ENCODE measurements around the gene TMEM138.

Gene TMEM138

DNA sequence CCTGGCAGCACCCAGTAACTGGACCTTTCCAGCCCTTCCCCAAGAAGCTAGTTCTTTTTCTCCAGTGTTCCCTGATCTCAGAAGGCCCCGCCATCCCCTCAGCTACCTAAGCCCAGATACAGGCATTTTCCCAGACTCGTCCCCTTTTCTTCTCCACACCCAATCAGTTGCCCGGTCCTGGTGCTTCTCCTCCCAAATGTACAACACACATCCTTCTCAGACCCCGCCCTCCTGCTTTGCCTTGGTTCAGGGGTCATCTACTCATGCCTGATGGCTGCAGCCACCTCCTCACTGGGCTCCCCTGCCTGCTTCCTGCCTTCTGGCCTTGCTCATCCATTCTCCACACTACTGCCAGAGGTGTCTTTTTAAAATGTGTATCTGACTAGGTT is 22.7 kb upstream of the TMEM138 start:
- Histone ChIP-seq H3K27me3 (ENCODE audit: low read depth, low read length) (no peaks in the 10 kb centered on the region), H3K4me1 (ENCODE audit: low read length) (peaks cover 17% of the 10 kb centered on the region), H3K9me3 (ENCODE audit: insufficient read depth, low read length) (no peaks in the 10 kb centered on the region), H3K4me2 (ENCODE audit: low read length) (no peak overlapping the region), H3K36me3 (replicated peaks; ENCODE audit: low read depth, low read length) (peaks cover 13% of the 10 kb centered on the region), H3K27ac (ENCODE audit: low read length) (no peak overlapping the region), H4K20me1 (ENCODE audit: insufficient read depth, low read length) (no peaks in the 10 kb centered on the region), H3K79me2 (ENCODE audit: low read length) (no peaks in the 10 kb centered on the region), H3K4me3 (ENCODE audit: low read length) (no peak overlapping the region), H2AFZ (ENCODE audit: low read depth, low read length) (no peak overlapping the region), H3K9ac (ENCODE audit: low read length) (no peak overlapping the region)
- TF ChIP-seq CTCF (IDR thresholded peaks at IDR 0.05; ENCODE audit: low read depth, low read length) = no peak
- TF ChIP-seq EZH2phosphoT487 (IDR thresholded peaks at IDR 0.05; ENCODE audit: low read depth) = no peak

DNA sequence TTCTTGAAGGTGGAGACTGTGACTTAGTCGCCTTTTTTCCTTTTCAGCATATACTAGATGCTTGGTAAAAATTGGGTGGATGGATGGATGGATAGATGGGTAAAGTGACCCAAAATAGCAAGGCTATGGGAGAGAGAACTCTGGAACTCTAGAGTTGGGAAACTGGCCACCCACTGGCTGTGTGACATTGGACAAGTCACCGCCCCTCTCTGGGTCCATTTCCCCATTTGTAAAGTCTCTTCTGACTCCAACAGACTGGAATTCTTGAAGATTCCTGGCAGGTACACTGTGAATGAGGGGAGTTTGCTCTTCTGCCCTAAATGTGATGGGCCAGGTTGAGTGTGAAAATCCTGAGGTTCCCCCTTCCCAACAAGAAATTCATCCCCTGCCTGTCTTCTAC is 21.2 kb upstream of the TMEM138 start:
- TF ChIP-seq CTCF (IDR thresholded peaks at IDR 0.05; ENCODE audit: low read depth, low read length) = no peak
- no peak for TF ChIP-seq EZH2phosphoT487 (IDR thresholded peaks at IDR 0.05; ENCODE audit: low read depth)
- no peaks in the 10 kb centered on the region for H3K9me3 ChIP-seq (ENCODE audit: insufficient read depth, low read length)
- no peaks in the 10 kb centered on the region for H4K20me1 ChIP-seq (ENCODE audit: insufficient read depth, low read length)
- H3K9ac ChIP-seq (ENCODE audit: low read length) = no peak overlapping the region
- H3K4me2 ChIP-seq (ENCODE audit: low read length) = no peak overlapping the region
- no peak overlapping the region for H2AFZ ChIP-seq (ENCODE audit: low read depth, low read length)
- peaks cover 15% of the 10 kb centered on the region for H3K4me1 ChIP-seq (ENCODE audit: low read length)
- H3K27me3 ChIP-seq (ENCODE audit: low read depth, low read length) = no peaks in the 10 kb centered on the region
- H3K4me3 ChIP-seq (ENCODE audit: low read length) = no peak overlapping the region
- H3K36me3 ChIP-seq (replicated peaks; ENCODE audit: low read depth, low read length) = peaks cover 22% of the 10 kb centered on the region
- H3K79me2 ChIP-seq (ENCODE audit: low read length) = no peaks in the 10 kb centered on the region
- no peak overlapping the region for H3K27ac ChIP-seq (ENCODE audit: low read length)

DNA sequence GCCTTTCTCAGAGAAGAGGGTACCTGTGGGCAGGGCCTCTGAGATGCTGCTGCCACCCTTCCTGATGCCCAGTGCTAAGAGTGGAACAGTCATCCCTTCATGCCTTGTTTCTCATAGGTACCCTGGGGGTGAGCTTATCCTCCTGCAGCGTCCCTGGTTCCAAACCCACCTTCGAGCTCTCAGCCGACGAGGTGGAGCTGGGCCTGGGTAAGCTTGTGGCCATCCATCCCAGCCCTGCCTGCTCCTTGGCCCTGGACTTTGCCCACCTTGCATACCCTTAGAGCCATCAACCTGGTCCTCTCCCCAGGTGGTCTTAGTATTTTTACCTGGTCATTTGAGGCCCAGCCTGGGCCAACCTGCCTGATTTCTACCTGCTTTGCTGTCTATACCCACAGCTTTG is 20.5 kb upstream of the TMEM138 start:
- Histone ChIP-seq H3K4me2 (ENCODE audit: low read length) (no peak overlapping the region), H3K4me1 (ENCODE audit: low read length) (peaks cover 8% of the 10 kb centered on the region; the same call in 1 of the 2 replicates), H3K27me3 (ENCODE audit: low read depth, low read length) (no peaks in the 10 kb centered on the region), H2AFZ (ENCODE audit: low read depth, low read length) (no peak overlapping the region), H4K20me1 (ENCODE audit: insufficient read depth, low read length) (no peaks in the 10 kb centered on the region), H3K36me3 (replicated peaks; ENCODE audit: low read depth, low read length) (peaks cover 29% of the 10 kb centered on the region), H3K79me2 (ENCODE audit: low read length) (no peaks in the 10 kb centered on the region), H3K9ac (ENCODE audit: low read length) (no peak overlapping the region), H3K27ac (ENCODE audit: low read length) (no peak overlapping the region), H3K9me3 (ENCODE audit: insufficient read depth, low read length) (no peaks in the 10 kb centered on the region), H3K4me3 (ENCODE audit: low read length) (no peak overlapping the region)
- TF ChIP-seq EZH2phosphoT487 (IDR thresholded peaks at IDR 0.05; ENCODE audit: low read depth) (no peak), CTCF (IDR thresholded peaks at IDR 0.05; ENCODE audit: low read depth, low read length) (no peak)

GRCh38 chr11:61342207-61342803 is 19.9 kb upstream of the TMEM138 start:
- Histone ChIP-seq H3K27ac (ENCODE audit: low read length) (no peak overlapping the region), H3K27me3 (ENCODE audit: low read depth, low read length) (no peaks in the 10 kb centered on the region), H3K9ac (ENCODE audit: low read length) (no peak overlapping the region), H3K9me3 (ENCODE audit: insufficient read depth, low read length) (no peaks in the 10 kb centered on the region), H3K79me2 (ENCODE audit: low read length) (no peaks in the 10 kb centered on the region), H2AFZ (ENCODE audit: low read depth, low read length) (no peak overlapping the region), H4K20me1 (ENCODE audit: insufficient read depth, low read length) (0 out of 2 replicates have a peak, but pooled peaks cover 4% of the 10 kb centered on the region), H3K4me3 (ENCODE audit: low read length) (no peak overlapping the region), H3K4me2 (ENCODE audit: low read length) (no peak overlapping the region), H3K36me3 (replicated peaks; ENCODE audit: low read depth, low read length) (peaks cover 33% of the 10 kb centered on the region), H3K4me1 (ENCODE audit: low read length) (peaks cover 8% of the 10 kb centered on the region; the same call in 1 of the 2 replicates)
- no peak for TF ChIP-seq EZH2phosphoT487 (IDR thresholded peaks at IDR 0.05; ENCODE audit: low read depth)
- TF ChIP-seq CTCF (IDR thresholded peaks at IDR 0.05; ENCODE audit: low read depth, low read length) = no peak
